Thyroid gland (tissue), 4 donors: ENCODE measurements around the gene BLVRB. TPM values are rescaled to one million over a fixed set of nuclear protein-coding genes. Genes with fewer than 3 reads are reported as not detected.

Experiments
- DNase-seq, 2 donors: peaks; one replicate each; pipeline ENCODE4 v3.0.0-alpha.2; 2019
- H3K27ac ChIP-seq, 3 donors: fragments of 200-600 bp; sonication (generic); 1 replicate in 2 of 3; 2 replicates in 1 of 3; pipeline ENCODE4 v1.5.1; 2016 to 2019; ENCODE audit warnings: mild to moderate bottlenecking in 1 of 3, moderate library complexity in 1 of 3
- H3K27me3 ChIP-seq: fragments of 200-600 bp; sonication (generic); one replicate; pipeline ENCODE4 v1.5.1; 2019
- H3K36me3 ChIP-seq, 2 donors: fragments of 200-600 bp; sonication (generic); one replicate each; pipeline ENCODE4 v1.5.1; 2016 to 2019
- H3K4me1 ChIP-seq, 2 donors: fragments of 200-600 bp; sonication (generic); one replicate each; pipeline ENCODE4 v1.5.1; 2017 to 2019
- H3K4me3 ChIP-seq, 3 donors: fragments of 200-600 bp; sonication (generic); replicated peaks in 1 of 3; 1 replicate in 2 of 3; 2 replicates in 1 of 3; pipeline ENCODE4 v1.5.1; 2016; ENCODE audit warnings: mild to moderate bottlenecking in 1 of 3
- H3K9me3 ChIP-seq: fragments of 200-600 bp; sonication (generic); one replicate; pipeline ENCODE4 v1.5.1; 2017
- POLR2A ChIP-seq, 2 donors: fragments of 450-650 bp; IDR thresholded peaks; one replicate each; pipeline ENCODE4 v1.6.1; 2017; ENCODE audit warnings: antibody characterized with exemption in 2 of 2, mild to moderate bottlenecking in 2 of 2, moderate library complexity in 1 of 2
- WGBS, 2 donors: methylation state at CpG; one replicate each; pipeline ENCODE4 v1.1.5; 2017; 5-methylcytosine and 5-hydroxymethylcytosine counted together
- intact Hi-C: fragments of 100-400 bp; cut with DNase I; formaldehyde crosslinking; loops from one replicate; pipeline ENCODE4 v1.15.1; 2023
- small RNA-seq: library from RNA; depleted of rRNA; stranded (forward); fragments of <200 nt; gene quantifications from one replicate; pipeline ENCODE3, GENCODE V24; 2016
- total RNA-seq, 4 donors: library from RNA; depleted of rRNA; stranded (reverse); fragments of >200 nt; gene quantifications; one replicate each; pipeline ENCODE4 v1.2.3, GENCODE V29; 2016
- TF ChIP-seq, protein P1 (sequence below), 6 experiments: fragments of 200-600 bp in 3 of 6; fragments of 450-650 bp in 3 of 6; sonication (generic) in 3 of 6; IDR thresholded peaks; one replicate each; pipeline ENCODE4 v1.5.1; 2016 to 2019; ENCODE audit warnings: antibody characterized with exemption in 6 of 6, mild to moderate bottlenecking in 2 of 6, inconsistent platforms in 1 of 6, moderate library complexity in 1 of 6

The BLVRB gene
- total RNA-seq, 4 donors from 2014 or later: 111 to 238 (median 205) TPM

DNA sequence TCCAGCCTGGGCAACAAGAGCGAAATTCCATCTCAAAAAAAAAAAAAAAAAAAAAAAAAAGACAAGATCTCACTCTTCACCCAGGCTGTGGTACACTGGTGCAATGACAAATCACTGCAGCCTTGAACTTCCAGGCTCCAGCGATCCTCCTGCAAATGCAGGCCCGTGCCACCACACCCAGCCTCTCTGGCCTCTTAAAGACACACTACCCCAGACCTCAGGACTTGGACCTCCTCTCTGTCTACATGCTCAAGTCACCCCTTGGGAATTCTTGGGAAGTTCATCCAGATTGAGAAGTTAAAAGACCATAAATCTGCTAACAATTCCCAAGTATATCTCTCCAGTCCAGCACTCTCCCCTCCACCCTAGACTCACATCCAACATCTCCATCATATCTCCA is 65.0 kb downstream of the BLVRB start:
- Histone ChIP-seq H3K9me3 (no peaks in the 10 kb centered on the region), H3K4me3 (no peak overlapping the region), H3K36me3 (peaks cover 0 to 4% of the 10 kb centered on the region in 2 donors), H3K27ac (no peak overlapping the region), H3K4me1 (peaks cover 4 to 8% of the 10 kb centered on the region in 2 donors), H3K27me3 (no peaks in the 10 kb centered on the region)
- WGBS, 2 donors: 60 to 73% methylated on average over 3 of the region's 3 CpGs
- TF ChIP-seq, protein P1, sequence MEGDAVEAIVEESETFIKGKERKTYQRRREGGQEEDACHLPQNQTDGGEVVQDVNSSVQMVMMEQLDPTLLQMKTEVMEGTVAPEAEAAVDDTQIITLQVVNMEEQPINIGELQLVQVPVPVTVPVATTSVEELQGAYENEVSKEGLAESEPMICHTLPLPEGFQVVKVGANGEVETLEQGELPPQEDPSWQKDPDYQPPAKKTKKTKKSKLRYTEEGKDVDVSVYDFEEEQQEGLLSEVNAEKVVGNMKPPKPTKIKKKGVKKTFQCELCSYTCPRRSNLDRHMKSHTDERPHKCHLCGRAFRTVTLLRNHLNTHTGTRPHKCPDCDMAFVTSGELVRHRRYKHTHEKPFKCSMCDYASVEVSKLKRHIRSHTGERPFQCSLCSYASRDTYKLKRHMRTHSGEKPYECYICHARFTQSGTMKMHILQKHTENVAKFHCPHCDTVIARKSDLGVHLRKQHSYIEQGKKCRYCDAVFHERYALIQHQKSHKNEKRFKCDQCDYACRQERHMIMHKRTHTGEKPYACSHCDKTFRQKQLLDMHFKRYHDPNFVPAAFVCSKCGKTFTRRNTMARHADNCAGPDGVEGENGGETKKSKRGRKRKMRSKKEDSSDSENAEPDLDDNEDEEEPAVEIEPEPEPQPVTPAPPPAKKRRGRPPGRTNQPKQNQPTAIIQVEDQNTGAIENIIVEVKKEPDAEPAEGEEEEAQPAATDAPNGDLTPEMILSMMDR (IDR thresholded peaks at IDR 0.05): no peak
- no peak for TF ChIP-seq POLR2A (IDR thresholded peaks at IDR 0.05)
- no peak for DNase-seq
- intact Hi-C loops: no loop called here

GRCh38 chr19:40398417-40399131 is 67.0 kb downstream of the BLVRB start:
- Histone ChIP-seq H3K36me3 (peaks cover 0 to 4% of the 10 kb centered on the region in 2 donors), H3K4me3 (no peak overlapping the region), H3K4me1 (peaks cover 0 to 13% of the 10 kb centered on the region in 2 donors), H3K27me3 (no peaks in the 10 kb centered on the region), H3K27ac (no peak overlapping the region), H3K9me3 (no peaks in the 10 kb centered on the region)
- intact Hi-C loops: no loop called here
- TF ChIP-seq, protein P1 (IDR thresholded peaks at IDR 0.05): no peak
- no peak for TF ChIP-seq POLR2A (IDR thresholded peaks at IDR 0.05)
- WGBS, 2 donors: 34 to 37% methylated on average over 31 to 41 of the region's 49 CpGs
- peak; percentile 52 to 71 for DNase-seq

Small RNAs within 50 kb of the gene (small RNA-seq; reads per million reads assigned to genes)
- gene RF00017: not detected

Other genes with a start within 250 kb of the BLVRB start
- gene TTC9B, start 247.4 kb downstream of the BLVRB start, total RNA-seq: not detected
- gene CCNP, start 239.1 kb downstream of the BLVRB start, total RNA-seq: 1 to 10 TPM in 1 of 4 donors, under 1 TPM in 2, not detected in 1; 0.13 to 3.2 (median 0.68) TPM
- gene AKT2, start 180.4 kb downstream of the BLVRB start, total RNA-seq: 100 to 1,000 TPM; 166 to 285 (median 190) TPM
- 10 to 100 TPM in 3 of 4 donors, 1 to 10 TPM in 1; 9.4 to 17.3 (median 17.2) TPM for gene C19orf47, start 117.3 kb downstream of the BLVRB start, total RNA-seq
- 100 to 1,000 TPM; 151 to 258 (median 244) TPM for gene PLD3, start 117.0 kb downstream of the BLVRB start, total RNA-seq
- gene HIPK4, start 75.6 kb downstream of the BLVRB start, total RNA-seq: under 1 TPM in 2 of 4 donors, not detected in 2; 0.22 to 0.27 TPM
- 10 to 100 TPM in 2 of 4 donors, 1 to 10 TPM in 2; 7.3 to 27.5 (median 10.3) TPM for gene PRX, start 52.4 kb downstream of the BLVRB start, total RNA-seq
- 10 to 100 TPM; 12.6 to 19.9 (median 15.1) TPM for gene SERTAD1, start 39.8 kb downstream of the BLVRB start, total RNA-seq
- 10 to 100 TPM; 15.6 to 25.2 (median 20.4) TPM for gene SERTAD3, start 21.4 kb downstream of the BLVRB start, total RNA-seq
- 1 to 10 TPM in 2 of 4 donors, under 1 TPM in 2; 0.67 to 2.7 (median 1.0) TPM for gene SPTBN4, start 1.3 kb upstream of the BLVRB start, total RNA-seq
- gene SHKBP1, start 111.1 kb upstream of the BLVRB start, total RNA-seq: 10 to 100 TPM; 33.3 to 52.1 (median 42.9) TPM
- gene LTBP4, start 135.6 kb upstream of the BLVRB start, total RNA-seq: 100 to 1,000 TPM; 134 to 276 (median 196) TPM
- 10 to 100 TPM; 14.2 to 22.5 (median 17.0) TPM for gene NUMBL, start 224.9 kb upstream of the BLVRB start, total RNA-seq